Panc1 (cell line): ENCODE measurements around the gene FARS2. TPM values are rescaled to one million over a fixed set of nuclear protein-coding genes. Genes with fewer than 3 reads are reported as not detected.

Experiments used
- ATAC-seq: fragments of 200-7000 bp; cut with Tn5 transposase; 2 replicates; pipeline ENCODE4 v1.9.1; 2020; ENCODE audit warnings: mild to moderate bottlenecking, moderate library complexity
- BruUV-seq: library from RNA; stranded (reverse); fragments of 400-500 nt; replicated peaks from 2 replicates; lab custom pipeline; 2021; lab: Mats Ljungman, UMichigan
- CTCF ChIA-PET: fragments of 300-600 bp; sonication (Branson Sonifier 250); formaldehyde crosslinking; loops from one replicate; lab custom pipeline; 2022; ENCODE audit warnings: antibody characterized with exemption; lab: Charles Lee
- POLR2A ChIA-PET: fragments of 300-600 bp; sonication (Branson Sonifier 250); formaldehyde crosslinking; loops from one replicate; lab custom pipeline; 2022; ENCODE audit warnings: antibody characterized with exemption; lab: Charles Lee
- DNase-seq: peaks from one replicate; pipeline ENCODE4 v3.0.0-alpha.2; 2010; ENCODE audit warnings: low read depth, low spot score
- H3K27ac ChIP-seq: 2 replicates; pipeline ENCODE4 v1.5.1; 2011; ENCODE audit warnings: mild to moderate bottlenecking, low read length, inconsistent platforms
- H3K27me3 ChIP-seq: fragments of 200-500 bp; sonication (Bioruptor generic); 2 replicates; pipeline ENCODE4 v1.6.0; 2014; ENCODE audit warnings: low read length, inconsistent platforms; ENCODE audit not compliant: control insufficient read depth, insufficient read depth
- H3K36me3 ChIP-seq: fragments of 200-500 bp; sonication (Bioruptor generic); 2 replicates; pipeline ENCODE4 v1.5.1; 2014; ENCODE audit warnings: inconsistent platforms, mild to moderate bottlenecking, low read length, moderate library complexity; ENCODE audit not compliant: control insufficient read depth, insufficient read depth
- H3K4me1 ChIP-seq: 2 replicates; pipeline ENCODE4 v1.5.1; 2011; ENCODE audit warnings: inconsistent platforms, mild to moderate bottlenecking, low read length, moderate library complexity; ENCODE audit not compliant: control insufficient read depth, insufficient read depth
- H3K4me3 ChIP-seq, 2 experiments: 2 replicates each; pipeline ENCODE4 v1.5.1; 2011 to 2012; ENCODE audit warnings: low read depth in 2 of 2, low read length in 2 of 2, mild to moderate bottlenecking in 2 of 2, inconsistent platforms in 1 of 2, moderate library complexity in 1 of 2
- H3K9me3 ChIP-seq: fragments of 200-500 bp; sonication (Bioruptor generic); 2 replicates; pipeline ENCODE4 v1.5.1; 2014; ENCODE audit warnings: low read depth, mild to moderate bottlenecking, inconsistent platforms, low read length, moderate library complexity; ENCODE audit not compliant: control insufficient read depth, insufficient read depth
- CTCF ChIP-seq: fragments of 450-650 bp; IDR thresholded peaks from 2 replicates; pipeline ENCODE4 v1.5.1; 2017; ENCODE audit warnings: mild to moderate bottlenecking
- POLR2AphosphoS5 ChIP-seq: IDR thresholded peaks from 2 replicates; pipeline ENCODE4 v1.6.1; 2012; ENCODE audit warnings: mild to moderate bottlenecking, low read depth, low read length, moderate library complexity
- SIN3A ChIP-seq: IDR thresholded peaks from 2 replicates; pipeline ENCODE4 v1.6.1; 2012; ENCODE audit warnings: low read depth, mild to moderate bottlenecking, low read length, moderate library complexity, borderline replicate concordance; ENCODE audit not compliant: insufficient read depth
- TCF7L2 ChIP-seq: IDR thresholded peaks from 2 replicates; pipeline ENCODE4 v1.6.1; 2011; ENCODE audit warnings: mild to moderate bottlenecking, low read depth, low read length, inconsistent platforms
- in situ Hi-C: cut with HindIII; loops from 2 replicates; pipeline ENCODE4 v1.10.0; 2016; ENCODE audit warnings: low sequenced_read_pairs, low pct_unique_long_range_greater_than_20kb
- intact Hi-C: fragments of 100-400 bp; cut with micrococcal nuclease; formaldehyde crosslinking; loops from one replicate; pipeline ENCODE4 v1.10.0; 2022; ENCODE audit not compliant: unreplicated experiment
- total RNA-seq: library from RNA; stranded (reverse); gene quantifications from one replicate; pipeline ENCODE4 v1.2.1, GENCODE V29; 2021; ENCODE audit not compliant: unreplicated experiment
- TF ChIP-seq, protein P1 (sequence below), 2 experiments: IDR thresholded peaks; 2 replicates each; pipeline ENCODE4 v1.6.1; 2011 to 2012; ENCODE audit warnings: low read depth in 2 of 2, control low read depth in 1 of 2, low read length in 1 of 2, mild to moderate bottlenecking in 1 of 2, moderate library complexity in 1 of 2; ENCODE audit not compliant: insufficient read depth in 1 of 2

The FARS2 gene
- total RNA-seq, 1 experiment from 2014 or later = 12.8 TPM

DNA sequence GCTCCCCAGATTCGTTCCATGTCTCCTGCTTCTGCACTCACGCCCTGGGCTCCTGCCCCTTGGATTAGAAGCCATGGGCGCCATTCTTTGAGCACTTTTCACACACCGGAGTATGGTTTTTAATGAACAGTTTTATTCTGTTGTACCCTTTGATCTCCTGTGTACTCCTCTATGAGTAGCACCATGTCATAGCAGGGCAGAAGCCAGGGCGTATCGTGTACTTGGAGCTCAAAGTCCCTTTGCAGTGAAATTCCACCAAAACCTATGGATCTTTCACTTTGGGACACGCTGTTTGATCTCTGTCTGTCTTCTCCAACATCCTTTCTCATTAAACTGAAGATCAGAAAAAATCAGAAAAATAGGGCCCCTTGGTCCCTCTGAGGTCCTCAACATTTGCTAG is 470.1 kb downstream of the FARS2 start:
- ChIA-PET POLR2A (no interaction called here), CTCF (no interaction called here)
- H3K9me3 ChIP-seq = no peaks in the 10 kb centered on the region
- no peaks in the 10 kb centered on the region for H3K27me3 ChIP-seq
- intact Hi-C loops = no loop called here
- no peak overlapping the region for H3K4me3 ChIP-seq
- in situ Hi-C loops = no loop called here
- H3K4me1 ChIP-seq = no peaks in the 10 kb centered on the region
- H3K27ac ChIP-seq = no peak overlapping the region
- TF ChIP-seq, protein P1, sequence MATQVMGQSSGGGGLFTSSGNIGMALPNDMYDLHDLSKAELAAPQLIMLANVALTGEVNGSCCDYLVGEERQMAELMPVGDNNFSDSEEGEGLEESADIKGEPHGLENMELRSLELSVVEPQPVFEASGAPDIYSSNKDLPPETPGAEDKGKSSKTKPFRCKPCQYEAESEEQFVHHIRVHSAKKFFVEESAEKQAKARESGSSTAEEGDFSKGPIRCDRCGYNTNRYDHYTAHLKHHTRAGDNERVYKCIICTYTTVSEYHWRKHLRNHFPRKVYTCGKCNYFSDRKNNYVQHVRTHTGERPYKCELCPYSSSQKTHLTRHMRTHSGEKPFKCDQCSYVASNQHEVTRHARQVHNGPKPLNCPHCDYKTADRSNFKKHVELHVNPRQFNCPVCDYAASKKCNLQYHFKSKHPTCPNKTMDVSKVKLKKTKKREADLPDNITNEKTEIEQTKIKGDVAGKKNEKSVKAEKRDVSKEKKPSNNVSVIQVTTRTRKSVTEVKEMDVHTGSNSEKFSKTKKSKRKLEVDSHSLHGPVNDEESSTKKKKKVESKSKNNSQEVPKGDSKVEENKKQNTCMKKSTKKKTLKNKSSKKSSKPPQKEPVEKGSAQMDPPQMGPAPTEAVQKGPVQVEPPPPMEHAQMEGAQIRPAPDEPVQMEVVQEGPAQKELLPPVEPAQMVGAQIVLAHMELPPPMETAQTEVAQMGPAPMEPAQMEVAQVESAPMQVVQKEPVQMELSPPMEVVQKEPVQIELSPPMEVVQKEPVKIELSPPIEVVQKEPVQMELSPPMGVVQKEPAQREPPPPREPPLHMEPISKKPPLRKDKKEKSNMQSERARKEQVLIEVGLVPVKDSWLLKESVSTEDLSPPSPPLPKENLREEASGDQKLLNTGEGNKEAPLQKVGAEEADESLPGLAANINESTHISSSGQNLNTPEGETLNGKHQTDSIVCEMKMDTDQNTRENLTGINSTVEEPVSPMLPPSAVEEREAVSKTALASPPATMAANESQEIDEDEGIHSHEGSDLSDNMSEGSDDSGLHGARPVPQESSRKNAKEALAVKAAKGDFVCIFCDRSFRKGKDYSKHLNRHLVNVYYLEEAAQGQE (IDR thresholded peaks at IDR 0.05; ENCODE audit: insufficient read depth in 1 of 2, low read depth in 2 of 2, low read length in 1 of 2) = no peak
- TF ChIP-seq SIN3A = no peak
- TF ChIP-seq TCF7L2 = no peak
- TF ChIP-seq POLR2AphosphoS5 = no peak
- no peak for TF ChIP-seq CTCF
- no peaks in the 10 kb centered on the region for H3K36me3 ChIP-seq
- DNase-seq = no peak
- no peak for ATAC-seq
- BruUV-seq = no TSS peak

DNA sequence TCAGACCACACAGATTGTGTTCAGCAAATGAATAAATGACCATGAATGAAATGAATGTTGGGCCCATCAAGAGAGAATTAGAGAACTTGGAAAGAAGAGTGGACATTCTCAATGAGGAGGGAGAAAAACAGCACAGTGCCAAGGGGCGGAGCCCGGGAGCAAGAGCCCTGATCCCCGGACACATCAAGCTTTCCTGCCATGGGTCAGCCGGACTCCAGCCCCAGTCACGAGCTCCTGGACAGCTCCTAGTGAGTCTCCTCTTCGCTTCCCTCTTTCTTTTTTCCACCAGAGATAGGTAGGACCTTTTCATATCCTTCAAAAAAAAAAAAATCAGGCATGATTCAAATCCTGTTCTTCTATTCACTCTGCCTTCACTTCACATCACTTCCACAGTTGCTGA is 471.2 kb downstream of the FARS2 start:
- intact Hi-C loops = no loop called here
- no peak for TF ChIP-seq SIN3A
- no peak for TF ChIP-seq POLR2AphosphoS5
- TF ChIP-seq, protein P1 (IDR thresholded peaks at IDR 0.05; ENCODE audit: insufficient read depth in 1 of 2, low read depth in 2 of 2, low read length in 1 of 2) = no peak
- no peak for TF ChIP-seq TCF7L2
- TF ChIP-seq CTCF = no peak
- no peak for ATAC-seq
- DNase-seq = no peak
- POLR2A ChIA-PET = no interaction called here
- no peaks in the 10 kb centered on the region for H3K36me3 ChIP-seq
- H3K4me1 ChIP-seq = no peaks in the 10 kb centered on the region
- CTCF ChIA-PET = no interaction called here
- H3K27me3 ChIP-seq = no peaks in the 10 kb centered on the region
- no TSS peak for BruUV-seq
- in situ Hi-C loops = no loop called here
- no peaks in the 10 kb centered on the region for H3K9me3 ChIP-seq
- H3K4me3 ChIP-seq = no peak overlapping the region
- no peak overlapping the region for H3K27ac ChIP-seq
